ENCODE measurements around the gene MMP15.

Gene MMP15

GRCh38 chr16:58035356-58036170 lies 10.0 kb downstream of the MMP15 start:
- no peak for DNase-seq (ENCODE audit: low read depth, low spot score)

DNA sequence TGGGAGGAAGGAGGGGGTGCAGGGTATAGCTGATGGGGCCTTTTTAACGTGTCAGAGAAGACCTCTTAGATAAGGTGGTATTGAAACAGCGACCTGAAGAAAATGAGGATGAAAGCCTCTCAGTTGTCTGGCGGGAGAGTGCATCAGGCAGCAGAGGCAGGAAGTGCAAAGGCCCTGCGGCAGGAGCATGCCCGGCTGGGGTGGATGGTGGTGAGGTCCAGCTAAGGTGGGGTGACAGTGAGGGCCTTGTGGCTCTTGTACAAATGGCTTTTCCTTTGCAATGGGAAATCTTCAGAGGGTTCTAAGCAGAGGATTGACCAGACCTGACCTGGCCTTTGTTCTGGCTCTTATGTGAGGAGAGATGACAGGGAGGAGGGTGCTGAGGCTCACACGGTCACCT lies 11.4 kb downstream of the MMP15 start:
- no peak for DNase-seq (ENCODE audit: low read depth, low spot score)

GRCh38 chr16:58037365-58038057 lies 12.0 kb downstream of the MMP15 start:
- no peak for DNase-seq (ENCODE audit: low read depth, low spot score)

- no peak for DNase-seq (ENCODE audit: low read depth, low spot score)
Observed at GRCh38 chr16:58038219-58038641, 12.7 kb downstream of the MMP15 start.

GRCh38 chr16:58039829-58040495 lies 14.4 kb downstream of the MMP15 start:
- no peak for DNase-seq (ENCODE audit: low read depth, low spot score)

DNA sequence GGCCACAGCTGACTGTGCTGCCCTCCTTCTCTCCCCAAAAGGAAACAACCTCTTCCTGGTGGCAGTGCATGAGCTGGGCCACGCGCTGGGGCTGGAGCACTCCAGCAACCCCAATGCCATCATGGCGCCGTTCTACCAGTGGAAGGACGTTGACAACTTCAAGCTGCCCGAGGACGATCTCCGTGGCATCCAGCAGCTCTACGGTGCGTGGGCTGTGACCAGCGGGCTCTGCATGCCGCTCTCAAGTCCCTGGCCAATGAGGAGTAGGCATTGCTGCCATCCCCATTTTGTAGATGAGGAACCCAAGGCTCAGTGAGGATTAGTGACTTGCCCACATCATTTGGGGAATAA lies 14.9 kb downstream of the MMP15 start:
- DNase-seq (ENCODE audit: low read depth, low spot score) = no peak

DNA sequence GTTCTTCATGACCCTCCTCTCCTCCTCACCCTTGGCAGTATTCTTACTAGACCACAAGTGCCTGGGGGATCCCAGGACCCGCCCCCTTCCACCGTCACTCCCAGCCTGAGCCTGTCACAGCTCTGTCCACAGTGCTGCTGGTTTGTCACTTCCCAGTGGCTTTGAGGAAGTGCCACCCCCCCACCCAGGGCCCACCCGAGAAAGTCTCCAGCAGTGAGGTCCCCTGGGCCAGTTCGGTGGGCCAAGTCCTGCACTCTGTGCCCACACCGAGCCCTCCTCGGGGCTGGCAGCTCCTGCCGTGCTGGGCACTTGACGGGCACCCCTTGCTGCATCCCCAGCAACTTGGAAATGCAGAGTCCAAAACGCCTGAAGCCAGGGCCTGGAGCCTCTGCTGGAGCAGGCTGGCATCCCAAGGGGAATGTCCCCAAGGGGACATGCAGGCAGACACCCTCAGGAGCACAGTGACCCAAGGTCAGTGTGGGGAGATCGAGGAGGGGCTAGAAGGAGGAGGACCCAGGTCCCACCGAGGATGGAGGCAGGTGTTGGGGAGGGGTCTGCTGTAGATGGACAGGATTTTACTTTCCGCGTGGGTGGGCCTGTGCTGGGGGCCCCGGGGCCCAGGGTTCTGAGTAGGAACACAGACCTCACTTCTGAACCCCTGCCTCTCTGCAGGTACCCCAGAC lies 15.5 kb downstream of the MMP15 start:
- no peak for DNase-seq (ENCODE audit: low read depth, low spot score)

GRCh38 chr16:58041628-58041955 lies 16.0 kb downstream of the MMP15 start:
- no peak for DNase-seq (ENCODE audit: low read depth, low spot score)

DNA sequence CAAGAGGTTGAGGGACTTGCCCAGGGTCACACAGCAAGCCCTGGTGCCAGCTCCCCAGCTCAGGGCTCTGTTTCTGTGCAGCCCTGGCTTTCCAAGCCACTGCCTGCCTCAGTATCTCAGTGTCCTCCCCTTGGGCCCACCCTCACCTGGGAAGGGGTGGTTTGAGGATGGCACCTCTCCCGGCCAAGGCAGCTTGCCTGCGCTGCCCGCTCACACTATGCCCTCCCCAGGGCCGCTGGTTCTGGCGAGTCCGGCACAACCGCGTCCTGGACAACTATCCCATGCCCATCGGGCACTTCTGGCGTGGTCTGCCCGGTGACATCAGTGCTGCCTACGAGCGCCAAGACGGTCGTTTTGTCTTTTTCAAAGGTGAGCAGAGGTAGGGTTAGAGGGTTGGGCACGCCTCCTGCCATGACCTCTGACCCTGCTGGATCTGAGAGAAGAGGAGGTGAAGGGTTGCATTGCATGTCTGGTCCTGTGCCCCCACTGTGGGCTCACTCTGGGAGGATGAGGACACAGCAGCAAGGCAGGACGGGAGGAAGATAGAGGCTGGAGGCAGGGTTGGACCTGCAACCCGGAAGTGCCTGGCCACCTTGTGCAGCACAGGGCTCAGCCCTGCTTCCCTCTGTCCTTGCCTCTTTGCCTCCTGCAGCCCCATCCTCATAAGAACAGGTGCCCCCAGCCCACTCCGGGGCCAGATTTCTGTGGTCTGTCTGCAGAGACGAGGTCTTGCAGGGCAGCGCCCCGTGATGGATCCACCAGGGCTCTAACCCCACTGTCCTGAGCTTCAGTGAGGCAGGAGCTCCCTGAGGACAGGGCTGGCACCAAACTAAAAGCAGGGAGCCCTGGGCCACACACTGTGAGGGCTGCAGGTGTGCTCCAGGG lies 16.7 kb downstream of the MMP15 start:
- no peak for DNase-seq (ENCODE audit: low read depth, low spot score)

GRCh38 chr16:58042886-58043515 lies 17.4 kb downstream of the MMP15 start:
- no peak for DNase-seq (ENCODE audit: low read depth, low spot score)

- DNase-seq (ENCODE audit: low read depth, low spot score) = no peak
Observed at GRCh38 chr16:58043571-58044155, 18.1 kb downstream of the MMP15 start.

GRCh38 chr16:58044266-58045019 lies 18.9 kb downstream of the MMP15 start:
- no peak for DNase-seq (ENCODE audit: low read depth, low spot score)

GRCh38 chr16:58045096-58045495 lies 19.5 kb downstream of the MMP15 start:
- no peak for DNase-seq (ENCODE audit: low read depth, low spot score)

- DNase-seq (ENCODE audit: low read depth, low spot score) = no peak
Observed at GRCh38 chr16:58046054-58046881, 20.7 kb downstream of the MMP15 start.

DNA sequence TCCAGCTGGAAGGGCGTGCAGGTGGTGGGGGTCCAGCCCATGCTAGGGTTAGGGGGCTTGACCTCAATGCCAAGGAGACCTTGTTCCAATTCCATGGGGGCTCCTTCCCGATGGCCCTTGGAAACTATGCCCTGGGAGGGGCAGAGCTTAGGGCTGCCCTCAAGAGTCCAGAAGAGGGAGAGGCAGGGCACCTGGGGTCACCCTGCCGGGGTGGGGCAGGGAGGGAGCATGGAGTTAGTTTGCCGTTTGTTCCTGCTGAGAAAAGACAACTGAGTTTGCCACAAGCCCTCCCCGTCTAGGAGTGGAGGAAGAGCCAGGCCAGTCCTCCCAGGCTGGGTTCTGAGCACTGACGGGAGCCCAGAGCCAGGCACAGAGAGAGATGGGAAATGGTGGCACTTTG lies 21.4 kb downstream of the MMP15 start:
- DNase-seq (ENCODE audit: low read depth, low spot score) = no peak

DNA sequence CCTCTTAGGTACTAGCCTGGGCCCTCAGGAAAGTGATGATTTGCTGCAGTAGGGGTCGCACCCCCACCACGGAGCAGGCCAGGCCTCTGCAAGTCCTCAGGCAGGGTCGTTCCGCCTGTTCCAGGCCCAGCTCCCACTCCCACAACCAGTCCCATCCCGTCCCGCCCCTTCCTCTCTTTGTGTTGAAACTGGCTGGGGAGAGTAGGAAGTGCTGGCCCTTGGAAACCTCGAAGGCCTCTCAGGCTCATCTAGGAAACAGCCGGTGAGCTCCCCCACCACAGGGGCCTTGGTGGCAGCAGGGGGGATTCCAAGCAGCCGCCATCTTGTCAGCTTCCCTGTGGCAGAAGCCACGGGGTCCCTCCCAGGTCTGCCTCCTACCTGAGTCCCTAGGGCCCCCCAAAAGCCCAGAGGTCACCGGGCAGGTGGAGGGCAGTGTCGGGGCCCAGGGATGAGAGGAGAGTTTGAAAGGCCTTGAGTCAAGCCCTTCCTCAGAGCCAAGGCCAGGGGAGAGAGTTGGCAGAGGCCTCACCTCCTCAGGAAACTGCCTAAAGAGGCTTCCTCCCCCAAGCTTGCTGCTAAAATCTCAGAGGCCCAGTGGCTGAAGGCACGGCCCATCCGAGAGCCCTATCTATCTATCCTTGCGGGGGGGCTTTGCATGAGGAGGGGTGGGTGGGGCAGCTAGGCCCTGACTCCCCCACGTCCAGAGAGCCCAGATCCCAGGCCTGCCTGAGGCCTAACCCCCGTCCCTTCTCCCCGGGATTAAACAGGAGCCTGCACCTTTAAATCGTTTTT lies 22.2 kb downstream of the MMP15 start:
- DNase-seq (ENCODE audit: low read depth, low spot score) = no peak

GRCh38 chr16:58048494-58049231 lies 23.1 kb downstream of the MMP15 start:
- no peak for DNase-seq (ENCODE audit: low read depth, low spot score)

Measured in smooth muscle cell of the brain vasculature (primary cell).